HL-60 (cell line): ENCODE measurements around the gene C22orf15.

Experiments used
- DNase-seq, 2 experiments: peaks; one replicate each; pipeline ENCODE4 v3.0.0-alpha.2; 2010 to 2020; ENCODE audit warnings: low read depth in 1 of 2, low spot score in 1 of 2
- H3K27ac ChIP-seq: fragments of 250-450 bp; sonication (Bioruptor Pico); replicated peaks from 2 replicates; pipeline ENCODE4 v1.5.1; 2020; ENCODE audit warnings: mild to moderate bottlenecking, moderate library complexity
- H3K27me3 ChIP-seq: fragments of 250-450 bp; sonication (Bioruptor Pico); 2 replicates; pipeline ENCODE4 v1.5.1; 2021; ENCODE audit warnings: mild to moderate bottlenecking, moderate library complexity; ENCODE audit not compliant: insufficient read depth, poor library complexity, severe bottlenecking
- H3K4me3 ChIP-seq: replicated peaks from 2 replicates; pipeline ENCODE4 v1.5.1; 2011; ENCODE audit warnings: mild to moderate bottlenecking, control low read depth, low read length; ENCODE audit not compliant: insufficient read depth
- CTCF ChIP-seq: IDR thresholded peaks from one replicate; pipeline ENCODE4 v1.5.1; 2011; ENCODE audit warnings: low read length, control low read depth, inconsistent platforms; ENCODE audit not compliant: insufficient read depth
- GABPA ChIP-seq: IDR thresholded peaks from 2 replicates; pipeline ENCODE4 v1.6.1; 2012; ENCODE audit warnings: low read depth
- POLR2AphosphoS5 ChIP-seq: IDR thresholded peaks from 2 replicates; pipeline ENCODE4 v1.6.1; 2012; ENCODE audit warnings: low read depth
- REST ChIP-seq: IDR thresholded peaks from 2 replicates; pipeline ENCODE4 v1.6.1; 2012; ENCODE audit warnings: low read depth; ENCODE audit not compliant: insufficient replicate concordance
- SPI1 ChIP-seq: IDR thresholded peaks from 2 replicates; pipeline ENCODE4 v1.6.1; 2012; ENCODE audit warnings: low read depth, mild to moderate bottlenecking, borderline replicate concordance

The C22orf15 gene

GRCh38 chr22:23800297-23801237 is 37.8 kb downstream of the C22orf15 start:
- TF ChIP-seq SPI1 (no peak), REST (no peak), GABPA (no peak), POLR2AphosphoS5 (no peak), CTCF (no peak)
- H3K27me3 ChIP-seq, result no peaks in the 10 kb centered on the region
- H3K27ac ChIP-seq, result no peak overlapping the region
- no peak for DNase-seq
- H3K4me3 ChIP-seq, result no peak overlapping the region

GRCh38 chr22:23801238-23801821 is 38.5 kb downstream of the C22orf15 start:
- TF ChIP-seq REST (no peak), GABPA (no peak), POLR2AphosphoS5 (no peak), CTCF (no peak), SPI1 (no peak)
- Histone ChIP-seq H3K4me3 (no peak overlapping the region), H3K27ac (no peak overlapping the region), H3K27me3 (no peaks in the 10 kb centered on the region)
- no peak for DNase-seq

GRCh38 chr22:23801886-23802377 is 39.1 kb downstream of the C22orf15 start:
- no peak overlapping the region for H3K27ac ChIP-seq
- H3K4me3 ChIP-seq, result no peak overlapping the region
- DNase-seq, result no peak
- TF ChIP-seq POLR2AphosphoS5 (no peak), CTCF (no peak), SPI1 (no peak), GABPA (no peak)
- no peaks in the 10 kb centered on the region for H3K27me3 ChIP-seq
